ENCODE data around the gene MARK1.

DNA sequence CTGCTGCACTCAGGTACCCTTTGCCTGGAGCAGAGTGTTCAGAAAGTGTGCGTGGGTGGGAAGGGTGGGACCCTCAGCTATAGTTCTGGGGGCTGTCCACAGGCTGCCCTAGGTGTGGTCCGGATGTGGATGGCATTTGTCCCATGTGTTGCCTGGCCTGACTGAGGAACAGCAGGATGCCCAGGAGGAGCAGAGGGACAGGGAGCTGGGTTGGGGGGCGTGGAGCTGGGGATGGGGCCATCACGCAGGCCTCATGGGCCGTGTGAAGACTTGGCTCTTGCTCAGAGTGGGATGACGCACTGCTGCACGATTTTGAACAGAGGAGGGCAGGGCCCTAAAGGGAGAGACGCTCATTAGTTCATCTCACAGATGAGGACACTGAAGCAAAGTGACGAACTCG, 179.2 kb downstream of the MARK1 start:
- TF ChIP-seq, protein P1, sequence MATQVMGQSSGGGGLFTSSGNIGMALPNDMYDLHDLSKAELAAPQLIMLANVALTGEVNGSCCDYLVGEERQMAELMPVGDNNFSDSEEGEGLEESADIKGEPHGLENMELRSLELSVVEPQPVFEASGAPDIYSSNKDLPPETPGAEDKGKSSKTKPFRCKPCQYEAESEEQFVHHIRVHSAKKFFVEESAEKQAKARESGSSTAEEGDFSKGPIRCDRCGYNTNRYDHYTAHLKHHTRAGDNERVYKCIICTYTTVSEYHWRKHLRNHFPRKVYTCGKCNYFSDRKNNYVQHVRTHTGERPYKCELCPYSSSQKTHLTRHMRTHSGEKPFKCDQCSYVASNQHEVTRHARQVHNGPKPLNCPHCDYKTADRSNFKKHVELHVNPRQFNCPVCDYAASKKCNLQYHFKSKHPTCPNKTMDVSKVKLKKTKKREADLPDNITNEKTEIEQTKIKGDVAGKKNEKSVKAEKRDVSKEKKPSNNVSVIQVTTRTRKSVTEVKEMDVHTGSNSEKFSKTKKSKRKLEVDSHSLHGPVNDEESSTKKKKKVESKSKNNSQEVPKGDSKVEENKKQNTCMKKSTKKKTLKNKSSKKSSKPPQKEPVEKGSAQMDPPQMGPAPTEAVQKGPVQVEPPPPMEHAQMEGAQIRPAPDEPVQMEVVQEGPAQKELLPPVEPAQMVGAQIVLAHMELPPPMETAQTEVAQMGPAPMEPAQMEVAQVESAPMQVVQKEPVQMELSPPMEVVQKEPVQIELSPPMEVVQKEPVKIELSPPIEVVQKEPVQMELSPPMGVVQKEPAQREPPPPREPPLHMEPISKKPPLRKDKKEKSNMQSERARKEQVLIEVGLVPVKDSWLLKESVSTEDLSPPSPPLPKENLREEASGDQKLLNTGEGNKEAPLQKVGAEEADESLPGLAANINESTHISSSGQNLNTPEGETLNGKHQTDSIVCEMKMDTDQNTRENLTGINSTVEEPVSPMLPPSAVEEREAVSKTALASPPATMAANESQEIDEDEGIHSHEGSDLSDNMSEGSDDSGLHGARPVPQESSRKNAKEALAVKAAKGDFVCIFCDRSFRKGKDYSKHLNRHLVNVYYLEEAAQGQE (IDR thresholded peaks at IDR 0.05; ENCODE audit: insufficient read depth in 1 of 2, low read depth in 2 of 2, low read length in 1 of 2): no peak
- no peak for TF ChIP-seq SIN3A (IDR thresholded peaks at IDR 0.05; ENCODE audit: borderline replicate concordance, insufficient read depth, low read depth, low read length)

Data from Panc1 (cell line).